A673 (cell line): ENCODE measurements around the gene ADAMTS3. TPM values are rescaled to one million over a fixed set of nuclear protein-coding genes. Genes with fewer than 3 reads are reported as not detected.

Source experiments
- BruUV-seq: library from RNA; stranded (reverse); fragments of 400-500 nt; replicated peaks from 2 replicates; lab custom pipeline; 2021; lab: Mats Ljungman, UMichigan
- CTCF ChIA-PET: fragments of 300-600 bp; sonication (Branson Sonifier 250); formaldehyde crosslinking; loops from one replicate; lab custom pipeline; 2022; ENCODE audit warnings: antibody characterized with exemption; lab: Charles Lee
- POLR2A ChIA-PET: fragments of 300-600 bp; sonication (Branson Sonifier 250); formaldehyde crosslinking; loops from one replicate; lab custom pipeline; 2022; ENCODE audit warnings: antibody characterized with exemption; ENCODE audit not compliant: low non-redundant PET; lab: Charles Lee
- DNase-seq: peaks from one replicate; pipeline ENCODE4 v3.0.0-alpha.2; 2015; ENCODE audit warnings: low spot score
- H3K27ac ChIP-seq: fragments of 200-600 bp; sonication (generic); 2 replicates; pipeline ENCODE4 v1.5.1; 2016; ENCODE audit warnings: mixed run types, low read depth, mild to moderate bottlenecking, mixed read lengths, antibody characterized with exemption, low read length; ENCODE audit not compliant: poor library complexity, severe bottlenecking
- H3K27me3 ChIP-seq: fragments of 200-600 bp; sonication (generic); replicated peaks from 2 replicates; pipeline ENCODE4 v1.6.1; 2017; ENCODE audit warnings: mixed run types, low read depth, mild to moderate bottlenecking, mixed read lengths, antibody characterized with exemption, low read length; ENCODE audit not compliant: insufficient read depth, poor library complexity
- H3K36me3 ChIP-seq: fragments of 200-600 bp; sonication (generic); 2 replicates; pipeline ENCODE4 v1.6.1; 2016; ENCODE audit warnings: mixed run types, mild to moderate bottlenecking, mixed read lengths, antibody characterized with exemption, low read length; ENCODE audit not compliant: insufficient read depth, poor library complexity, severe bottlenecking
- H3K4me1 ChIP-seq: fragments of 200-600 bp; sonication (generic); 2 replicates; pipeline ENCODE4 v1.6.1; 2017; ENCODE audit warnings: mixed run types, mild to moderate bottlenecking, mixed read lengths, antibody characterized with exemption, low read length; ENCODE audit not compliant: insufficient read depth, poor library complexity, severe bottlenecking
- H3K4me3 ChIP-seq: fragments of 200-600 bp; sonication (generic); 2 replicates; pipeline ENCODE4 v1.5.1; 2016; ENCODE audit warnings: low read depth, mixed run types, mild to moderate bottlenecking, mixed read lengths, low read length; ENCODE audit not compliant: poor library complexity, severe bottlenecking
- H3K9me3 ChIP-seq: fragments of 200-600 bp; sonication (generic); 2 replicates; pipeline ENCODE4 v1.6.1; 2016; ENCODE audit warnings: mixed run types, low read depth, mild to moderate bottlenecking, mixed read lengths, antibody characterized with exemption, low read length; ENCODE audit not compliant: poor library complexity, severe bottlenecking
- CTCF ChIP-seq: fragments of 300-800, 200-600 bp; sonication (generic); conservative IDR thresholded peaks from 2 replicates; pipeline ENCODE4 v1.5.1; 2017; ENCODE audit warnings: low read depth, mild to moderate bottlenecking, antibody characterized with exemption, low read length, moderate library complexity, mixed read lengths
- EZH2 ChIP-seq: fragments of 200-600 bp; sonication (generic); IDR thresholded peaks from 2 replicates; pipeline ENCODE4 v1.6.1; 2017; ENCODE audit warnings: borderline replicate concordance, low read depth, mild to moderate bottlenecking, mixed read lengths, antibody characterized with exemption, low read length; ENCODE audit not compliant: poor library complexity, severe bottlenecking
- intact Hi-C: fragments of 100-400 bp; cut with micrococcal nuclease; formaldehyde crosslinking; loops from one replicate; pipeline ENCODE4 v1.10.0; 2022; ENCODE audit not compliant: unreplicated experiment
- total RNA-seq: library from RNA; stranded (reverse); gene quantifications from 2 replicates; pipeline ENCODE4 v1.2.3, GENCODE V29; 2021

The ADAMTS3 gene
- total RNA-seq, 1 experiment from 2014 or later, result 0.17 TPM

GRCh38 chr4:72567036-72567435 lies 2.0 kb downstream of the ADAMTS3 start:
- Histone ChIP-seq H3K9me3 (no peaks in the 10 kb centered on the region), H3K27ac (no peak overlapping the region), H3K27me3 (no peaks in the 10 kb centered on the region), H3K4me3 (no peak overlapping the region), H3K4me1 (no peaks in the 10 kb centered on the region), H3K36me3 (no peaks in the 10 kb centered on the region)
- ChIA-PET CTCF (no interaction called here), POLR2A (no interaction called here)
- BruUV-seq, result no TSS peak
- intact Hi-C loops, result no loop called here
- no peak for TF ChIP-seq EZH2
- DNase-seq, result no peak

- no peaks in the 10 kb centered on the region for H3K36me3 ChIP-seq
- CTCF ChIA-PET, result no interaction called here
- POLR2A ChIA-PET, result no interaction called here
- no peak for DNase-seq
- H3K9me3 ChIP-seq, result no peaks in the 10 kb centered on the region
- no peak overlapping the region for H3K4me3 ChIP-seq
- no peaks in the 10 kb centered on the region for H3K27me3 ChIP-seq
- BruUV-seq, result no TSS peak
- intact Hi-C loops, result no loop called here
- H3K27ac ChIP-seq, result no peak overlapping the region
- no peak for TF ChIP-seq EZH2
- TF ChIP-seq CTCF, result no peak
- H3K4me1 ChIP-seq, result no peaks in the 10 kb centered on the region
Measured at GRCh38 chr4:72566464-72566972, 2.5 kb downstream of the ADAMTS3 start.

DNA sequence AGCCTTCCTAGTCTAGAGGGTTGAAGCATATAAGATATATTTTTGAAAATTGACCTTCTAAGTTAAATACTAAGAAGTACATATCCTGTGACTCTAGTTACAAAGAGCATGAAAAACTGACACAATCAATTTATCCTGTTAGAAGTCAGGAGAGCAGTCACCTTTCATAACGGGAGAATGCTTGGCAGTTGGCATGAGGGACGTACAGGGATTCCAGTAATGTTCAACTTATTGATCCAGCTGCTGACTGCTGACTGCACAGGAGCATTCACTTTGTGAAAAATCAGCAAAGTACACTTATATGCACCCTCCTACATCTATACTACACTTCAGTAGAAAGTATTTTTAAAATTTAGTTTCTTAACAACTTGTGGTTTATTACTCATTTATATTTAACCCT lies 4.2 kb downstream of the ADAMTS3 start:
- Histone ChIP-seq H3K4me1 (no peaks in the 10 kb centered on the region), H3K9me3 (no peaks in the 10 kb centered on the region), H3K27me3 (no peaks in the 10 kb centered on the region), H3K27ac (no peak overlapping the region), H3K4me3 (no peak overlapping the region), H3K36me3 (no peaks in the 10 kb centered on the region)
- TF ChIP-seq CTCF (no peak), EZH2 (no peak)
- ChIA-PET POLR2A (no interaction called here), CTCF (no interaction called here)
- no TSS peak for BruUV-seq
- DNase-seq, result no peak
- intact Hi-C loops, result no loop called here

GRCh38 chr4:72564184-72564583 lies 4.8 kb downstream of the ADAMTS3 start:
- DNase-seq, result no peak
- Histone ChIP-seq H3K27ac (no peak overlapping the region), H3K27me3 (no peaks in the 10 kb centered on the region), H3K9me3 (no peaks in the 10 kb centered on the region), H3K36me3 (no peaks in the 10 kb centered on the region), H3K4me3 (no peak overlapping the region), H3K4me1 (no peaks in the 10 kb centered on the region)
- no TSS peak for BruUV-seq
- intact Hi-C loops, result no loop called here
- POLR2A ChIA-PET, result no interaction called here
- CTCF ChIA-PET, result no interaction called here
- no peak for TF ChIP-seq EZH2
- TF ChIP-seq CTCF, result no peak
